ENCODE data around the gene BTBD9.

DNA sequence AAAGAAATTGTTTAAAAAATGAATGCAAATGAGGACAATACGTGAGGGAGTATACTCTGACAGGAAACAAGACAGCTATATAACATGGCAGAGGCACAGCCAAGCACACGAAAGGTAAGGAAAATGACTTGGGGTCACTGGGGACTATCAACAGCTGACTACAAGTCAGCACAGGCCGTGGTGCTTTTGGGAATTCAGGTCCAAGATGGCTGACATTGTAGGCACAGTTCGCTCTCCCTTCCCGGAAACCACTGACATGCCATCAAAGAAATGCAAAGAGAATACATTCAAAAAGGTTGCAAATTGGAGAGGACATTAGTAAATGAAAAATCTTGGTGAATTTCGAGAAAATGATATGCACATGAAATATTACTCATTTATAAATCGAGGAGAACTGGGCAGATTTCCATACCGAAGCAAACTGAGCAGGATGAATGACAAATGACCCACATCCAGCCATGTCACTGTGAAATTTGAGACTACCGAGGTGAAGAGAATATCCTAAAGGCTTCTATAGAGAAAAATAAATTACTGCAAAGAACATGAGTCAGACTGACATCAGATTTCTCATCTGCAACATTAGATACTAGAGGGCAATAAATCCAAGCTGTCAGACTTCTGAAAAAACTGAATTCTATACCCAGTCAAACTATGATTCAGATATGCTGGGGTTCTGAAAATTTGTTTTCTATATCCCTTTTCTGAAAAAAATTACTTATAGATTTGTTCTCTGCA, 391.1 kb downstream of the BTBD9 start:
- TF ChIP-seq, protein P1, sequence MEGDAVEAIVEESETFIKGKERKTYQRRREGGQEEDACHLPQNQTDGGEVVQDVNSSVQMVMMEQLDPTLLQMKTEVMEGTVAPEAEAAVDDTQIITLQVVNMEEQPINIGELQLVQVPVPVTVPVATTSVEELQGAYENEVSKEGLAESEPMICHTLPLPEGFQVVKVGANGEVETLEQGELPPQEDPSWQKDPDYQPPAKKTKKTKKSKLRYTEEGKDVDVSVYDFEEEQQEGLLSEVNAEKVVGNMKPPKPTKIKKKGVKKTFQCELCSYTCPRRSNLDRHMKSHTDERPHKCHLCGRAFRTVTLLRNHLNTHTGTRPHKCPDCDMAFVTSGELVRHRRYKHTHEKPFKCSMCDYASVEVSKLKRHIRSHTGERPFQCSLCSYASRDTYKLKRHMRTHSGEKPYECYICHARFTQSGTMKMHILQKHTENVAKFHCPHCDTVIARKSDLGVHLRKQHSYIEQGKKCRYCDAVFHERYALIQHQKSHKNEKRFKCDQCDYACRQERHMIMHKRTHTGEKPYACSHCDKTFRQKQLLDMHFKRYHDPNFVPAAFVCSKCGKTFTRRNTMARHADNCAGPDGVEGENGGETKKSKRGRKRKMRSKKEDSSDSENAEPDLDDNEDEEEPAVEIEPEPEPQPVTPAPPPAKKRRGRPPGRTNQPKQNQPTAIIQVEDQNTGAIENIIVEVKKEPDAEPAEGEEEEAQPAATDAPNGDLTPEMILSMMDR (IDR thresholded peaks at IDR 0.05) = no peak
- no peak for TF ChIP-seq POLR2A (IDR thresholded peaks at IDR 0.05)
